ENCODE data around the gene UBE4B. TPM values are rescaled to one million over a fixed set of nuclear protein-coding genes. Genes with fewer than 3 reads are reported as not detected.
A peak's percentile ranks its signal among the peaks of the same experiment; 100 is the strongest.

The UBE4B gene
- total and polyA plus RNA-seq, 8 donors: 38.0 to 54.1 (median 48.3) TPM

DNA sequence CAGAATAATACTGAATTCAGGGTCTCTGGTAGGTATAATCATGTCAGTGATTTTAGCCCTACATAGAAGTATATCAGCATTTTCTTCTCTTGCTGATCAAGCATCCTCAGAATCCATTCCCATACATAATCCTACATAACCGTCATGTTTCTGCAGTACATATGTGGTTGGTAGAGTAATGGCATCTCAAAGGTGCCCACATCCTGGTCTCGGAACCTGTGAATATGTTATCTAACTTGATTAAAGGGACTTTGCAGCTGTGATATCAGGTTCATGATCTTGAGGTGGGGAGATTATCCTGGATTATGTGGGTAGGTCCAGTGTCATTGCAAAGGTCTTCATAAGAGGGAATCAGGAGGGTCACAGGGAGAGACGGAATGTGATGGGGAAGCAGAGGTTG lies 108.2 kb downstream of the UBE4B start:
- ATAC-seq (no peak), DNase-seq (no peak)
- Histone ChIP-seq H3K27ac (no peak overlapping the region), H3K27me3 (no peaks in the 10 kb centered on the region), H3K4me3 (no peak overlapping the region), H3K4me1 (no peaks in the 10 kb centered on the region), H3K9me3 (no peaks in the 10 kb centered on the region), H3K36me3 (peaks cover 0 to 75% of the 10 kb centered on the region in 2 donors)
- intact Hi-C loops (cut with DNase I): no loop called here
- TF ChIP-seq, protein P1, sequence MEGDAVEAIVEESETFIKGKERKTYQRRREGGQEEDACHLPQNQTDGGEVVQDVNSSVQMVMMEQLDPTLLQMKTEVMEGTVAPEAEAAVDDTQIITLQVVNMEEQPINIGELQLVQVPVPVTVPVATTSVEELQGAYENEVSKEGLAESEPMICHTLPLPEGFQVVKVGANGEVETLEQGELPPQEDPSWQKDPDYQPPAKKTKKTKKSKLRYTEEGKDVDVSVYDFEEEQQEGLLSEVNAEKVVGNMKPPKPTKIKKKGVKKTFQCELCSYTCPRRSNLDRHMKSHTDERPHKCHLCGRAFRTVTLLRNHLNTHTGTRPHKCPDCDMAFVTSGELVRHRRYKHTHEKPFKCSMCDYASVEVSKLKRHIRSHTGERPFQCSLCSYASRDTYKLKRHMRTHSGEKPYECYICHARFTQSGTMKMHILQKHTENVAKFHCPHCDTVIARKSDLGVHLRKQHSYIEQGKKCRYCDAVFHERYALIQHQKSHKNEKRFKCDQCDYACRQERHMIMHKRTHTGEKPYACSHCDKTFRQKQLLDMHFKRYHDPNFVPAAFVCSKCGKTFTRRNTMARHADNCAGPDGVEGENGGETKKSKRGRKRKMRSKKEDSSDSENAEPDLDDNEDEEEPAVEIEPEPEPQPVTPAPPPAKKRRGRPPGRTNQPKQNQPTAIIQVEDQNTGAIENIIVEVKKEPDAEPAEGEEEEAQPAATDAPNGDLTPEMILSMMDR (IDR thresholded peaks at IDR 0.05): no peak

- no peak for DNase-seq
- Histone ChIP-seq H3K27ac (no peak overlapping the region), H3K4me3 (no peak overlapping the region), H3K27me3 (no peaks in the 10 kb centered on the region), H3K36me3 (peaks cover 0 to 60% of the 10 kb centered on the region in 2 donors), H3K4me1 (no peaks in the 10 kb centered on the region), H3K9me3 (no peaks in the 10 kb centered on the region)
- ATAC-seq: no peak
- intact Hi-C loops (cut with DNase I): no loop called here
- TF ChIP-seq, protein P1 (IDR thresholded peaks at IDR 0.05): no peak
These were observed 111.3 kb downstream of the UBE4B start for GRCh38 chr1:10143961-10144485.

DNA sequence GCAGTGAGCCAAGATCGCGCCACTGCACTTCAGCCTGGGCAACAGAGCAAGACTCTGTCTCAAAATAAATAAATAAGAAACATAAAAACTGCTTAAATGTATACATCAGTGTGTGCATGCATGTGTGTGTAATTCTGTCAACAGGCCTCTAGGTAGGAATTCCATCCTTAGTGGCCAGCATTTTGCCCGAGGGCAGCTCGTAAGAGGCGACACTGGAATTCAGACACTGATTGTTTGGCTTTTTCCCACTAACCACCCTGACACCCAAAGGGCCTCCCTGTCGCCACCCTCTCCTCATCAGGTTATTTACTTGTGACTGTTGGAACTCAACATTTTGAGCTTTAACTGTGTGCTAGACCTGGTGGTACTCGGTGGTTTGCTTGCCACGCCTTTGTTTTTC lies 113.6 kb downstream of the UBE4B start:
- Histone ChIP-seq H3K4me3 (no peak overlapping the region), H3K27ac (no peak overlapping the region), H3K9me3 (no peaks in the 10 kb centered on the region), H3K4me1 (no peaks in the 10 kb centered on the region), H3K36me3 (peaks cover 0 to 51% of the 10 kb centered on the region in 2 donors), H3K27me3 (no peaks in the 10 kb centered on the region)
- DNase-seq (no peak), ATAC-seq (no peak)
- intact Hi-C loops (cut with DNase I): no loop called here
- TF ChIP-seq, protein P1 (IDR thresholded peaks at IDR 0.05): no peak

GRCh38 chr1:10149231-10149630 lies 116.5 kb downstream of the UBE4B start:
- Histone ChIP-seq H3K4me3 (no peak overlapping the region), H3K27me3 (no peaks in the 10 kb centered on the region), H3K36me3 (peaks cover 0 to 50% of the 10 kb centered on the region in 2 donors), H3K27ac (peak overlapping the region in 1 of 2 donors; percentile 74), H3K4me1 (no peaks in the 10 kb centered on the region), H3K9me3 (no peaks in the 10 kb centered on the region)
- DNase-seq (no peak), ATAC-seq (no peak)
- TF ChIP-seq, protein P1 (IDR thresholded peaks at IDR 0.05): no peak
- intact Hi-C loops (cut with DNase I): no loop called here

- DNase-seq: peak in 2 of 4 donors; percentile 4 to 10
- no peak overlapping the region for H3K27ac ChIP-seq
- intact Hi-C loops (cut with DNase I): no loop called here
- peak; percentile 77 for ATAC-seq
- H3K36me3 ChIP-seq: peaks cover 0 to 45% of the 10 kb centered on the region in 2 donors
- H3K9me3 ChIP-seq: no peaks in the 10 kb centered on the region
- TF ChIP-seq, protein P1 (IDR thresholded peaks at IDR 0.05): peak; percentile 37 to 54
- H3K27me3 ChIP-seq: no peaks in the 10 kb centered on the region
- H3K4me3 ChIP-seq: no peak overlapping the region
- no peaks in the 10 kb centered on the region for H3K4me1 ChIP-seq
These were observed 120.0 kb downstream of the UBE4B start for GRCh38 chr1:10152709-10153284.
